Neural progenitor cell (in vitro differentiated cells): Measurements from ENCODE around the gene EPB42. TPM values are rescaled to one million over a fixed set of nuclear protein-coding genes. Genes with fewer than 3 reads are reported as not detected.
"Not testable (repeated sequence)": the region's sequence is repeated elsewhere in the genome, so short reads cannot be mapped to it uniquely, and the experiment has no call there.

ENCODE experiments used
- DNase-seq: peaks from one replicate; pipeline ENCODE4 v3.0.0-alpha.2; 2016; ENCODE audit warnings: low spot score
- H2AFZ ChIP-seq: fragments of 200-600 bp; sonication (generic); replicated peaks from 2 replicates; pipeline ENCODE4 v1.6.1; 2016; ENCODE audit warnings: antibody characterized with exemption
- H3F3A ChIP-seq: fragments of 200-600 bp; sonication (generic); 2 replicates; pipeline ENCODE4 v1.6.1; 2016; ENCODE audit warnings: antibody characterized with exemption, low read depth
- H3K27ac ChIP-seq: fragments of 200-600 bp; sonication (generic); 2 replicates; pipeline ENCODE4 v1.5.1; 2016; ENCODE audit warnings: mild to moderate bottlenecking
- H3K27me3 ChIP-seq: fragments of 200-600 bp; sonication (generic); 2 replicates; pipeline ENCODE4 v1.6.1; 2016; ENCODE audit warnings: mild to moderate bottlenecking, moderate library complexity
- H3K36me3 ChIP-seq: fragments of 200-600 bp; sonication (generic); 2 replicates; pipeline ENCODE4 v1.5.1; 2016
- H3K4me1 ChIP-seq: fragments of 200-600 bp; sonication (generic); 2 replicates; pipeline ENCODE4 v1.6.1; 2016; ENCODE audit warnings: mixed run types
- H3K4me2 ChIP-seq: fragments of 200-600 bp; sonication (generic); 2 replicates; pipeline ENCODE4 v1.6.1; 2016
- H3K4me3 ChIP-seq: fragments of 200-600 bp; sonication (generic); 2 replicates; pipeline ENCODE4 v1.5.1; 2016
- H3K79me2 ChIP-seq: fragments of 200-600 bp; sonication (generic); 2 replicates; pipeline ENCODE4 v1.6.1; 2016; ENCODE audit warnings: low read depth
- H3K9ac ChIP-seq: fragments of 200-600 bp; sonication (generic); 2 replicates; pipeline ENCODE4 v1.6.1; 2016
- H3K9me3 ChIP-seq: fragments of 200-600 bp; sonication (generic); 2 replicates; pipeline ENCODE4 v1.5.1; 2016; ENCODE audit warnings: low read depth
- H4K20me1 ChIP-seq: fragments of 200-600 bp; sonication (generic); 2 replicates; pipeline ENCODE4 v1.6.1; 2016; ENCODE audit warnings: low read depth
- H3K27ac Mint-ChIP-seq: 3 replicates; pipeline ENCODE4 v1.8.0; 2021; ENCODE audit warnings: mixed read lengths
- H3K27me3 Mint-ChIP-seq: 2 replicates; pipeline ENCODE4 v1.8.0; 2022; ENCODE audit warnings: low read depth, mild to moderate bottlenecking, inconsistent platforms, moderate library complexity, mixed read lengths; ENCODE audit not compliant: insufficient read depth
- H3K36me3 Mint-ChIP-seq: 3 replicates; pipeline ENCODE4 v1.8.0; 2021; ENCODE audit warnings: mixed read lengths
- H3K4me1 Mint-ChIP-seq: 3 replicates; pipeline ENCODE4 v1.8.0; 2021; ENCODE audit warnings: mixed read lengths
- H3K4me3 Mint-ChIP-seq: 3 replicates; pipeline ENCODE4 v1.8.0; 2021; ENCODE audit warnings: mild to moderate bottlenecking, moderate library complexity, mixed read lengths
- H3K9me3 Mint-ChIP-seq: 3 replicates; pipeline ENCODE4 v1.8.0; 2020; ENCODE audit warnings: mixed read lengths
- CTCF ChIP-seq: fragments of 200-600 bp; sonication (generic); IDR thresholded peaks from 2 replicates; pipeline ENCODE4 v1.5.1; 2017; ENCODE audit warnings: antibody characterized with exemption, mild to moderate bottlenecking
- EZH2 ChIP-seq: fragments of 200-600 bp; sonication (generic); IDR thresholded peaks from 2 replicates; pipeline ENCODE4 v1.6.1; 2017; ENCODE audit warnings: antibody characterized with exemption, mild to moderate bottlenecking, moderate library complexity
- EZH2phosphoT487 ChIP-seq: fragments of 200-600 bp; sonication (generic); IDR thresholded peaks from 2 replicates; pipeline ENCODE4 v1.6.1; 2017; ENCODE audit warnings: antibody characterized with exemption
- total RNA-seq: library from RNA; depleted of rRNA; stranded (reverse); fragments of >200 nt; gene quantifications from 2 replicates; pipeline ENCODE4 v1.2.3, GENCODE V29; 2015; ENCODE audit warnings: low replicate concordance

Gene EPB42
- total RNA-seq, 1 donor from 2014 or later = not detected

DNA sequence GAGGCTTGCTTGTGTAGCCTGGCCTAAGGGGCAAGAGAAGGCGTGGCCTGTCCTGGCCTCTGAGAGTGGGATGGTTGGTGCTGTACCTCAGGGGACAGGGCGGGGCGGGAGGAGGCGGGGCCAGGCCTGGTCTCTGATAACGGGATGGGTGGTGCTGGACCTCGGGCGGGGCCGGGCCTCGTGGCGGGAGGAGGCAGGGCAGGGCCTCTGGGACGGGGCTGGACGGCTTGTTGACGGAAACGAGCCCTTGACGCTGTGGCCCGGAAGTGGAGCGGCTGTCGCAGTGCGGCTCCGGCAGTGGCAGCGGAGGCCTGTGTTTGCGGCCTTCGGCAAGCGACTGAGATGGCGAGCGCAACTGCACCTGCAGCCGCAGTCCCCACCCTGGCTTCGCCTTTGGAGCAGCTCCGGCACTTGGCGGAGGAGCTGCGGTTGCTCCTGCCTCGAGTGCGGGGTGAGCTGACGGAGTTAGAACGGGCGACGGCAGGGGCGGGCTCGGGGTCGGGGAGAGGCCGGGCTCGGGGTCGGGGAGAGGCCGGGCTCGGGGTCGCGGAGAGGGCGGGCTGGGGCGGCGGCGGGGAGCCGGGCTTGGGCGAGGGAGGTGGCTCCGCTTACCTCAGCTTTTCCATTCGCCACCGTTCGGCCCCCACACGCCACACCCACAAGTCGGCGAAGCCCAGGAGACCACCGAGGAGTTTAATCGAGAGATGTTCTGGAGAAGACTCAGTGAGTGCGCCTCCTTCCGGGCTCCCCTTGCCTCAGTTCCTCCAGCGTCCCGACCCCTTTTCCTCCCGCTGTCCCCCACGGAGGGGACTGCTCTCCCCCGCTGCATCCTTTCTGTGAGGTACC lies 35.4 kb downstream of the EPB42 start, which contains the start of gene CCNDBP1:
CCNDBP1 (plus strand) TSS at position 247 of the 846 bp plus-strand sequence; CDS start at position 343, 96 bp downstream.
- TF ChIP-seq EZH2phosphoT487 = no peak
- peak; percentile 38 for TF ChIP-seq EZH2
- peak; percentile 62 for TF ChIP-seq CTCF
- Histone ChIP-seq H3K4me3 (peak within 1 kb of the TSS; percentile 81), H4K20me1 (peaks cover 3% of the 10 kb centered on the region), H3K4me2 (peak within 1 kb of the TSS; percentile 78), H3K4me1 (peaks cover 4% of the 10 kb centered on the region), H3K79me2 (peaks cover 16% of the 10 kb centered on the region), H3F3A (peaks cover 20% of the 10 kb centered on the region), H3K27me3 (no peaks in the 10 kb centered on the region), H3K27ac (peak within 1 kb of the TSS; percentile 77), H3K9me3 (no peaks in the 10 kb centered on the region), H3K9ac (peak within 1 kb of the TSS; percentile 71), H2AFZ (peak within 1 kb of the TSS; percentile 98), H3K36me3 (no peaks in the 10 kb centered on the region)
- peak; percentile 97 for DNase-seq
- H3K27me3 Mint-ChIP-seq = no peaks in the 10 kb centered on the region
- peaks cover 9% of the 10 kb centered on the region for H3K4me1 Mint-ChIP-seq
- no peaks in the 10 kb centered on the region for H3K36me3 Mint-ChIP-seq
- no peaks in the 10 kb centered on the region for H3K9me3 Mint-ChIP-seq
- H3K27ac Mint-ChIP-seq = peak within 1 kb of the TSS; percentile 78
- H3K4me3 Mint-ChIP-seq = peak within 1 kb of the TSS; percentile 96

DNA sequence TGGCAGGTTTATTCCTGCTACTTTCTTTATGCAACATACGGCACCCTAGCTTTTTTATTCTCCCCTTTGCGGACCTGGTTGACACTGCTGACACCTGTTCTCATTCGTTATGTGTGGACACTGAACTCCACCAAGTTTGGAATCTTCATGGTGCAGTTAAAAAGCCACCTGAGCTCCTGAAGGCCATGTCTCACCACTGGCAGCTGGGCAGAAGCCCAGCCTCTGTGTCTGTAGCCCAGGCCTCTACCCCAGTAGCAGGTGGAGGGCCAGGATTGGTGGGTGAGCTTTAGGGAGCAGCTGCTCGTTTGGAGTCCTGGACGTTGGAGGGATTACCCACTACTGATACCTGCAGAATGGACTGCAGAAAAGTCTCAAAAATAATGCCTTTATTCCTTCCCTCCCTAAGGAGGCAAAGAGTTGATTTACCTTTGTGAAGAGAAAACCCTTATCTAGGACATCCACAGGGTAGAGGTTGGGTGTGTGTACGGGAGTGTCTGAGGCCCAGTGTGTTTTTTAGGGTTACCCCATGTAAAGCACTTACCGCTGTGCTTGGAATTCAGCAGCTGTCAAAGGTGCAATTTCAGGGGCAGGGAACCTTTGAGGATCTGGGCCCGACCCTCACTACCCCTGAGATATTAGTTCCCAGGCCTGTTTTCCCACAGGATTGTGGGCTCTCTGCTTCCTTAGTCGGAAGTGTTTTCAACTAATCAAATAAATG lies 36.3 kb downstream of the EPB42 start:
- Histone ChIP-seq H3F3A (peaks cover 20% of the 10 kb centered on the region), H3K79me2 (peaks cover 16% of the 10 kb centered on the region), H3K4me1 (peaks cover 4% of the 10 kb centered on the region), H3K4me2 (peak overlapping the region; percentile 71), H2AFZ (peak overlapping the region; percentile 78), H3K27ac (no peak overlapping the region), H4K20me1 (peaks cover 3% of the 10 kb centered on the region), H3K9ac (no peak overlapping the region), H3K4me3 (peak overlapping the region; percentile 81), H3K36me3 (no peaks in the 10 kb centered on the region), H3K27me3 (no peaks in the 10 kb centered on the region), H3K9me3 (no peaks in the 10 kb centered on the region)
- H3K4me3 Mint-ChIP-seq = peak overlapping the region; percentile 96
- H3K27me3 Mint-ChIP-seq = no peaks in the 10 kb centered on the region
- no peak overlapping the region for H3K27ac Mint-ChIP-seq
- no peak for DNase-seq
- no peak for TF ChIP-seq EZH2
- no peak for TF ChIP-seq EZH2phosphoT487
- TF ChIP-seq CTCF = no peak
- H3K36me3 Mint-ChIP-seq = no peaks in the 10 kb centered on the region
- peaks cover 9% of the 10 kb centered on the region for H3K4me1 Mint-ChIP-seq
- H3K9me3 Mint-ChIP-seq = no peaks in the 10 kb centered on the region

DNA sequence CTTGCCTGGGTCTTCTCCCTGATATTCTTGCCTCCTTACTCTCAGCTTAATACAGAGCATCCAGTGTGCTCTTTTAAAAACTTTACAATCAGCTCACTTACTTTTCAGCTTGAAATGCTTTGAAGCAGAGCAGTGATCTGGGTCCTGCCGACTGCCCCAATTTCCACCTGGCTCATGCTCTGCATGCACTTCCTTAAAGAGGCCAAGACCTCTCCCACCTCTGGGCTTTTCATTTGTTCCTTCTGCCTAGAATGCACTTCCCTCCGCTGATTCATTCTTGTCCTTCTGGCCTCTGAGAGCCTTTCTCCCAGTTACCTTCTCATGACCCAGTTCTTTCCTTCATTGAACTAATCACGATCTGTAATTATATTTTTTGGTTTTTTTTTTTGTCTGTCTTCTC lies 37.5 kb downstream of the EPB42 start:
- peaks cover 3% of the 10 kb centered on the region for H4K20me1 ChIP-seq
- Mint-ChIP-seq H3K27ac (no peak overlapping the region), H3K4me3 (no peak overlapping the region), H3K27me3 (no peaks in the 10 kb centered on the region), H3K4me1 (peaks cover 9% of the 10 kb centered on the region), H3K36me3 (no peaks in the 10 kb centered on the region), H3K9me3 (no peaks in the 10 kb centered on the region)
- no peak for DNase-seq
- H3K9me3 ChIP-seq = no peaks in the 10 kb centered on the region
- H3K27me3 ChIP-seq = no peaks in the 10 kb centered on the region
- no peak overlapping the region for H3K27ac ChIP-seq
- H2AFZ ChIP-seq = no peak overlapping the region
- peaks cover 16% of the 10 kb centered on the region for H3K79me2 ChIP-seq
- no peak overlapping the region for H3K4me2 ChIP-seq
- peaks cover 4% of the 10 kb centered on the region for H3K4me1 ChIP-seq
- no peak for TF ChIP-seq CTCF
- no peak for TF ChIP-seq EZH2
- TF ChIP-seq EZH2phosphoT487 = no peak
- no peak overlapping the region for H3K9ac ChIP-seq
- no peak overlapping the region for H3K4me3 ChIP-seq
- H3K36me3 ChIP-seq = no peaks in the 10 kb centered on the region
- H3F3A ChIP-seq = peaks cover 20% of the 10 kb centered on the region

- not testable (repeated sequence) for H3K4me3 ChIP-seq, H3K27ac ChIP-seq, H3K79me2 ChIP-seq, H3K9ac ChIP-seq, H3K27ac Mint-ChIP-seq, H3K27me3 Mint-ChIP-seq, H2AFZ ChIP-seq, H4K20me1 ChIP-seq, H3F3A ChIP-seq, H3K4me2 ChIP-seq, DNase-seq, H3K4me1 Mint-ChIP-seq, H3K4me1 ChIP-seq, H3K27me3 ChIP-seq, H3K9me3 ChIP-seq, H3K36me3 ChIP-seq, H3K4me3 Mint-ChIP-seq
- peaks cover 16% of the 10 kb centered on the region for H3K36me3 Mint-ChIP-seq
- peaks cover 14% of the 10 kb centered on the region for H3K9me3 Mint-ChIP-seq
Observed at GRCh38 chr15:43177147-43177546, 43.7 kb downstream of the EPB42 start.

DNA sequence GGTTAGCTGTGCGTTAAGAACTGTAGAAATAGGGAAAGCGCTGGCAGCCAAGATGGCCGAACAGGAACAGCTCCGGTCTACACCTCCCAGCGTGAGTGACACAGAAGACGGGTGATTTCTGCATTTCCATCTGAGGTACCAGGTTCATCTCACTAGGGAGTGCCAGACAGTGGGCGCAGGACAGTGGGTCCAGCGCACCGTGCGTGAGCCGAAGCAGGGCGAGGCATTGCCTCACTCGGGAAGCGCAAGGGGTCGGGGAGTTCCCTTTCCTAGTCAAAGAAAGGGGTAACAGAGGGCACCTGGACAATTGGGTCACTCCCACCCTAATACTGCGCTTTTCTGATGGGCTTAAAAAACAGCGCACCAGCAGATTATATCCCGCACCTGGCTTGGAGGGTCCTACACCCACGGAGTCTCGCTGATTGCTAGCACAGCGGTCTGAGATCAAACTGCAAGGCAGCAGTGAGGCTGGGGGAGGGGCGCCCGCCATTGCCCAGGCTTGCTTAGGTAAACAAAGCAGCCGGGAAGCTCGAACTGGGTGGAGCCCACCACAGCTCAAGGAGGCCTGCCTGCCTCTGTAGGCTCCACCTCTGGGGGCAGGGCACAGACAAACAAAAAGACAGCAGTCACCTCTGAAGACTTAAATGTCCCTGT lies 45.0 kb downstream of the EPB42 start:
- not testable (repeated sequence) for H3K9me3 ChIP-seq, H3K4me1 ChIP-seq, H3K79me2 ChIP-seq, H3K27ac ChIP-seq, H3K4me3 Mint-ChIP-seq, H3K27ac Mint-ChIP-seq, H3K9ac ChIP-seq, H3K36me3 ChIP-seq, H3K27me3 ChIP-seq, H3K4me3 ChIP-seq, H3K4me2 ChIP-seq, DNase-seq, H4K20me1 ChIP-seq, H3K4me1 Mint-ChIP-seq, H3K27me3 Mint-ChIP-seq, H3F3A ChIP-seq, H2AFZ ChIP-seq
- peaks cover 15% of the 10 kb centered on the region for H3K9me3 Mint-ChIP-seq
- peaks cover 18% of the 10 kb centered on the region for H3K36me3 Mint-ChIP-seq
